ENCODE data around the gene IFT122.

GRCh38 chr3:129439817-129440617 lies at the start of gene IFT122, which contains the start of gene MBD4:
- TF ChIP-seq POLR2AphosphoS5 (IDR thresholded peaks at IDR 0.05) (peak in 2 of 3 donors; percentile 59 to 65), CTCF (IDR thresholded peaks at IDR 0.05) (no peak), POLR2A (IDR thresholded peaks at IDR 0.05) (peak; percentile 61 to 82)
